Left renal cortex interstitium (tissue), 4 donors: ENCODE measurements around the gene MYRF. TPM values are rescaled to one million over a fixed set of nuclear protein-coding genes. Genes with fewer than 3 reads are reported as not detected.

Source experiments
- DNase-seq, 4 donors: peaks; one replicate each; pipeline ENCODE4 v3.0.0-alpha.2; 2013; ENCODE audit warnings: low read depth in 4 of 4, low spot score in 2 of 4, missing footprints in 1 of 4
- polyA plus RNA-seq, 4 donors: library from polyadenylated mRNA; unstranded; fragments of 120-200 nt; gene quantifications; one replicate each; pipeline ENCODE4 v1.2.1, GENCODE V29; 2013; ENCODE audit not compliant: insufficient read length in 4 of 4

The MYRF gene
- polyA plus RNA-seq, 4 donors = 17.3 to 32.8 (median 22.9) TPM

GRCh38 chr11:61791737-61792309, 39.4 kb downstream of the MYRF start:
- peak in 1 of 4 donors; percentile 78 for DNase-seq

DNA sequence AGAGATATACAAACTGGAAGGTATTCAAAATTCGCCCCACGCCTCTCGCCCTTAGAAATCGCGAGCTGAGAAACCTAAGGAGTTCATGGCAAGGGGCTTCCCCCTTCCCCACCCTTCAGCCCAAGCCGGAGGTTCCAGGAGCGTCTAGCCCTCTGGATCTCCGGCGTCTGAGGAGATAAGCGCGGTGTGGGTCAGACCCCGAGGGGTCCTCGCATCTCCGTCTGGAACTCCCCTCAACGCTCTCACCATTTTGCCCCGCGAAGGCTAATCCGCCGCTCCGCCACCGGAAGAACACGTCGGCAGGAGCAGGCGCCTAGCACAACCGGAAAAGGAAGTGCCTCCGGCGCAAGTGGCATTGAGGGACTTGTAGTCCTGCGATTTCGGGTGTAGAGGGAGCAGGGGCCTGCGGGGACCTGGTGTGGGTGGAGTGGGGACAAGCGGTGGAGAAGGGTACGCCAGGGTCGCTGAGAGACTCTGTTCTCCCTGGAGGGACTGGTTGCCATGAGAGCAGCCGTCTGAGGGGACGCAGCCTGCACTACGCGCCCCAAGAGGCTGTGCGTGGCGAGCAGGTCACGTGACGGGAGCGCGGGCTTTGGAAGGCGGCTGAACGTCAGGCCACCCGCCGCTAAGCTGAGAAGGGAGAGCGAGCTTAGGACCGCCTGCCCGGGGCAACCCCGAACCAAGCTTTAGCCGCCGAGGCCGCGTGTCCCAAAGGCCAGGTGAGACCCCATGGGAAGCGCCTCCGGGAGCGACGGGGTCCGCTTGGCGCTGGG, 40.1 kb downstream of the MYRF start, which contains the start of the genes FEN1 and TMEM258:
TSS of gene FEN1 (plus strand) at position 602 of the 773 bp plus-strand sequence. CDS start 2,451 bp downstream, outside the sequence.
TSS of gene TMEM258 (minus strand) at position 290 of the 773 bp plus-strand sequence. CDS start at position 249, 41 bp downstream.
- peak; percentile 90 to 94 (median 94) for DNase-seq

DNA sequence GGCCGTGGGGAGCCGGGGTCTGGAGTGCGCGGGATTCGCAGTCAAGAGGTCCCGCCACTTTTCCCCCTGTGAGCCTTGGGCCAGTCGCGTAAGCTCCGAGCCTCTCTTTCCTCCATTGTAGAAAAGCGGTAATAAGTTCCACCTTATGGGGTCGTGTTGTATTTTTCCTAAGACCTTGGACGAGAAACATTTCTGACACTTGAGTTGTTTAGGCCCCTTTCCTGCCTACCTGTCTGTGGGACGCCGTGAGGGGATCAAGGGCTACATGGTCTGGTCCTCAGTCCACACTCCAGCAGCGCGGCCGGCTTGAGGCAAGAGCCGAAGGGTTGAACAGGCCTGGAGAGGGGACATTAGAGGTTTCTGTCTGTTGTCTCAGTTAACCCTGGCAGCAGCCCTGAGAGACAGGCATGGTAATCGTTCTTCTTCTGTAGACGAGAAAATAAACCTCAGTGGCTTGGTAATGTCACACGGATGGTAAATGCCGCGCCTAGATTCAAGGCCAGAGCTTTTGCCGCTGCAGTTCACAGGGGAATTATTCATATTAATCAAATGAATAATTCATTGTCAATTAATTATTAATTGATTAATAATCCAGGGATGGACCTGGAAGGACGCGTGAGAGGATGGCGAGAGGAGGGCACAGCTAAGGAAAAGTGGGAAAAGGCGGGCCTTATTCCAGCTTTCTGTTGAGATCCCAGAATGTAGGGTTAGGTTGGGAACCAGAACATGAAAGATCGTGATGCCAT, 40.8 kb downstream of the MYRF start:
- no peak for DNase-seq

GRCh38 chr11:61793829-61794204, 41.4 kb downstream of the MYRF start:
- no peak for DNase-seq

DNA sequence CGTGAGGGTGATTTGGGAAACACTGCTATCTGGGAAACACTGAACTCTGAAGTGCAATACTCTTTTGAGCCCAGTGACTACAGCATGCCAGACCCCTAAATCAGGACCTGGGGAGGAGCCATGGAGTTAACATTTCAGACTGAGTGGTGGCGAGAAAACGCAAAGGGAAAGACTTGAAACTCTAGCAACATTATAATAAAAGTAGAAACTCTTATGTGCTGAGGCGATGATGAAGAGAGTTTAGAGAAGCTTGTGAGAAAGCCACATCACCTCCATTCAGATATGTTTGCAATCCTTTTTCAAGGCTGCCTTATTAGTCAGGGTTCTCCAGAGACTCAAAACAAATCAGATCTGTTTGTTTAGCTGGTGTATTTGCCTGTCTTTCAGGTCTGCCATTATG, 42.1 kb downstream of the MYRF start:
- DNase-seq = no peak

- DNase-seq = no peak
Observed at GRCh38 chr11:61795459-61795858, 43.0 kb downstream of the MYRF start.

DNA sequence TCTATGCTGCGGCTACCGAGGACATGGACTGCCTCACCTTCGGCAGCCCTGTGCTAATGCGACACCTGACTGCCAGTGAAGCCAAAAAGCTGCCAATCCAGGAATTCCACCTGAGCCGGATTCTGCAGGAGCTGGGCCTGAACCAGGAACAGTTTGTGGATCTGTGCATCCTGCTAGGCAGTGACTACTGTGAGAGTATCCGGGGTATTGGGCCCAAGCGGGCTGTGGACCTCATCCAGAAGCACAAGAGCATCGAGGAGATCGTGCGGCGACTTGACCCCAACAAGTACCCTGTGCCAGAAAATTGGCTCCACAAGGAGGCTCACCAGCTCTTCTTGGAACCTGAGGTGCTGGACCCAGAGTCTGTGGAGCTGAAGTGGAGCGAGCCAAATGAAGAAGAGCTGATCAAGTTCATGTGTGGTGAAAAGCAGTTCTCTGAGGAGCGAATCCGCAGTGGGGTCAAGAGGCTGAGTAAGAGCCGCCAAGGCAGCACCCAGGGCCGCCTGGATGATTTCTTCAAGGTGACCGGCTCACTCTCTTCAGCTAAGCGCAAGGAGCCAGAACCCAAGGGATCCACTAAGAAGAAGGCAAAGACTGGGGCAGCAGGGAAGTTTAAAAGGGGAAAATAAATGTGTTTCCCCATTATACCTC, 43.6 kb downstream of the MYRF start:
- DNase-seq = no peak

DNA sequence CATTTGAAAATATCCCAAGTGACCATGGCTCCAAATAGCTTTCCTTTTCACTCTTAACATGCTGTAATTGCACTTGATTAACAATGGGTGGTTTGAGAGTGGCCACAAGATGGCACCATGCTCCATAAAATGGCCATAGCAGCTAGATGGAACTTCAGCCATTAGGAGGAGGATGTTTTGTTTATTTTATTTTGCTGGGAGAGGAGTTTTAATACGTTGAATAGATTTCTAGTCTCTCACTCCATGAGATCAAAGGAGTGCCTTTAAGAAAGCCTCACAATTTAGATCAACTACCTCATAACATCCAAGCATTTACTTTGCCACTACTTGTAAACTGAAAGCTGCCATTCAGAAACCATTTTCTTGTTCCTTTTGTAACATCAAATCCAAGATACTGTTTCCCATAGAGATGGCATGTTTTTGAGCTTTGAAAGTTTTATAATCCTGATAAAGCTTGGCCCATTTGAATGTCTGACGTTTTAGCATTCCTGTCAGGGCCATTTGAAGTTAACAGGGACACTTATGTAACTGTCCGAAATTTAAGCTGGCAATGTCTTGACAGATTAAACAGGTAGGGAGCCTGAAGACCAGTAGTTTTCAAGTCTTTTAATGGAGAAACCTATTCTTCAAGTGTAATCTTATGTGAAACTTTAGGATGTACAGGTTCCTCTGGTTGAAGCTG, 45.0 kb downstream of the MYRF start:
- DNase-seq = peak in 1 of 4 donors; percentile 84

DNA sequence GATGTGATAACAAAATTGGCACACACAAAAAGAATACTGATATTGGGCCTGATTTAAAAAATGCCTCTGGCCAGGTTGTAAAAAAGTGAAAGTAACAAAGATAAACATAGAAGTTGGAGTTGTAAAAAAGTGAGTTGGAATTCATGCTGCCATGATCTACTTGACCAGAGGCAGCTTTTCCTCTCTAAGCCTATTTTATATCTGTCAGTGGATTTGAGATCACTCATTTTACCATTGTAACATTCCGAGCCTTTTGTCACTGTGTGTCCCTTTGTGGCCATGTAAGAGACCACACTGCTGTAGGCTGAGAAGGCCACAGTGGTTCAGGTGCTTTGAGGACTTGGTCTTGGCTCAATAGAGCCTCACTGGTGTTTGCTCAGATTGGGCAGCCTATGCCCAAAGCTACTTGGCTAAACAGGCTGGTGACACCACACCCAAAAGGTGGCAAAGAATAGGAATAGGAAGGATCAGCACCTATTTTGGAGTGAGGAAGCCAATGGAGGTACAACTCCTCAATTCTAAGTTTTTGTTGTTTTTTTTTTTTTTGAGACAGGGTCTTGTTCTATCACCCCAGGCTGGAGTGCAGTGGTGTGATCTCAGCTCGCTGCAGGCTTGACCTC, 47.3 kb downstream of the MYRF start:
- no peak for DNase-seq

DNA sequence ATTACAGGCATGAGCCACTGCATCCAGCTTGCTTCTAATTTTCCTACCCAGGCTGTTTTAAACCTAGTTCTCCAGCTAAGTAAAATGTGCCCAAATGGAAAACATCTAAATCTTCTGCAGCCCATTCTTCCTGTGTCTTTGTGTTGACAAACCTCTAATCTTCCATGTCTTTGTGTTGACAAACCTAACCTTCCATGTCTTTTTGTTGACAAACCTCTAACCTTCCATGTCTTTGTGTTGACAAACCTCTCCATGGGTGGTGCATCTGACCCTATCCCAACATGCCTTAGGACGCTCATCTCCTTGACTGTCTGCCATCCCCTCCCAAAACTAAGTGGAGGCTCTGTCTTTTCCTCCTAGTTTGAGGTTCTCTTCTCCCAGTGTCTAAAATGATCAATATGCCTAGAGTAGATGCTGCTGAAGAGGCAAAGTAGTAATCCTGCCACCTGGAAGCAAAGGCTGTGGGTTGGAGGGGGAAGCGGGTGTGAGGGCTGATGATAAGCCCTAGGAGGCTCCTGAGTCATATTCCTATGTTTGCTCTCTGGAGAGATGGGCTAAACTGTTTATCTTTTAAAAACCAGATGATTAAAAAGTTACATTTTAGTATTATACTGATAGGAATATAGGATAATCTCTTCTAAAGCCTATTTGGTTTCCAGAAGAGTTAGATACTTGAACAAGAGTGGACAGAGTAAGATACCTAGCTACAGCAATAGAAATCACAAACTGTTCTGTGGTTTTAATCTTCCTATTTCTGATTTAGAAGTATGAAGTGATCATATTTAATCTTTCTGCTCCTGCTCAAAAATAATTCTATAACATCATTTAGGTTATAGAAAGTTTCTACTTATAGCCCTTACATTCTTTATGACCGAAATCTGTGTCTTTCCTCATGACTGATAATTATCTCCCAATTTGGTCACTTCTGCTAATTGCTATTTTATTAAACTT, 48.2 kb downstream of the MYRF start:
- no peak for DNase-seq

GRCh38 chr11:61802605-61803004, 50.2 kb downstream of the MYRF start:
- no peak for DNase-seq

GRCh38 chr11:61803889-61804647, 51.6 kb downstream of the MYRF start:
- DNase-seq = no peak

GRCh38 chr11:61805146-61805545, 52.7 kb downstream of the MYRF start:
- DNase-seq = no peak

- no peak for DNase-seq
Observed at GRCh38 chr11:61806785-61807184, 54.3 kb downstream of the MYRF start.

DNA sequence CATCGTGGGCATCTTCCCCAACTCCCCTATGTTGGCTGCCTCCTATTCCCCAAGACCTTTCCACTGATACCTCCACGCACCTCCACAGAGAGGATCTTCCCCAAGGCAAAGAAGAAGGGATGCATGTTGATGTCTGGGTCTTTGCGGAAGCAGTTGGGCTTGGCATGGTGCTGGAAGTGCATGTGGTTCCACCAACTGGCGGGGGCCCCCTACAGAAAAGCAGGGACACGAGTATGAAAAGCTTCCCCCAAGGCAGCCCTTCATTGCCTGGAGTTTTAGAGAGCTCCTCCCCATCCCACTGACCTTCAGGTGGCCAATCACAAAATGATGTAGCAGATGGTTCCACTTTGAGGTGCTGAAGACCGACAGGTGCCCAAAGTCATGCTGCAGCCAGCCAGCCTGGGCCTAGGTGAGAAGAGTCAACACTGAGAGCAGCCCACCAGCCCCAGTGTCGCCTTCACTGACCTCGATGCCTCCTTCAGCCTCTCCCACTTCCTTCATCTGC, 58.3 kb downstream of the MYRF start:
- no peak for DNase-seq

GRCh38 chr11:61811831-61812230, 59.4 kb downstream of the MYRF start:
- no peak for DNase-seq

DNA sequence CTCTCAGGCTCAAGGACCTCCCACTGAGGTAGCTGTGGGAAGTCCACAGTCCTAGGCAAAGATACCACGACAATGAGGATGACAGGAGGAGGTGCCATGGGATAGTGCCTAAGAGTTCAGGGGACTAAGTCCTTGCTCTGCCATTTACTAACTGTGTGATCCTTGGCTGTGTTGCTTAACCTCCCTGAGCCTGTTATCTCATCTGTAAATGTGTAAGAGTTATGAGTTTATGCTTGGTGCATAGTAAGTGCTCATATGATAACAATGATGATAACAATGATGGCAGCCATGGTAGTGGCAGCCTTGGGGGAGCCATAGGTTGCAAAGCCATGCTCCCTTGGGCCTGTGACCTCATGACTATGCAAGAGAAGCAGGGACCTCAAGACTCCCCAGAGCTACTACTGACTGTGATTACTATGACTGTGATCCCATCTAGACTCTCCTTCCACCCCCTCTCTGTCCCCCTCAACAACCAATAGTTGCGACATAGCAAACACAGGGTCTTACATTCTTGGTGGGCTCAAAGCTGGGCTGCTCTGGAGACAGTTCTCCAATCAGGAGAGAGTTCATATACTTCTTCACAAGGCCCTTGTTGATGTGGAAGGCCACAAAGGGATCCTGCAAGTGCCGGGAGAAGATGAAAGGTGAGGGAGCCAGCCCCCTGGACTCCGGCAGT, 60.4 kb downstream of the MYRF start:
- no peak for DNase-seq
